ENCODE data around the gene BBOF1. TPM values are rescaled to one million over a fixed set of nuclear protein-coding genes. Genes with fewer than 3 reads are reported as not detected.

Gene BBOF1
- total and polyA plus RNA-seq, 2 donors (not counting 3 experiments of a cell fraction or from before 2014, with no cell fraction given) = 0.63 to 2.3 TPM

DNA sequence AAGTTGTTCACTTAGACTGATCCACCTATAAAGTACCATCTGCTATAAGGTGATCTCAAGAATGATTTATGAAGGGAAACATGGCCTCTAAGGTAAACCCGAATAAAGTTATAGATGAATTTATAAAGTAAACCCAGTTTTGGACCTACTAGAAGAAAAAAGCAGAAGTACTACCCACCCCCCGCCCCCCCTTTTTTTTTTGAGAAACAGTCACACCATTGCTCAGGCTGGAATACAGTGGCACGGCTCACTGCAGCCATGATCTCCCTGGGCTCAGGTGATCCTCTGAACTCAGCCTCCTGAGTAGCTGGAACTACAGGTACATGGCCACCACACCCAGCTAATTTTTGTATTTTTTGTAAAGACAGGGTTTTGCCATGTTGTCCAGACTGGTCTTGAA is 4.0 kb upstream of the BBOF1 start:
- TF ChIP-seq POLR2AphosphoS5 (IDR thresholded peaks at IDR 0.05; ENCODE audit: insufficient read depth, low read depth, low read length) (no peak), POLR2A (IDR thresholded peaks at IDR 0.05; ENCODE audit: low read depth, low read length) (no peak), FOS (IDR thresholded peaks at IDR 0.05; ENCODE audit: borderline replicate concordance, insufficient read depth, low read length) (no peak), CTCF (IDR thresholded peaks at IDR 0.05; ENCODE audit: extremely low read depth in 1 of 2, insufficient read depth in 1 of 2, low read depth in 1 of 2, low read length in 2 of 2) (no peak), EZH2 (IDR thresholded peaks at IDR 0.05; ENCODE audit: borderline replicate concordance, low read depth, low read length, severe bottlenecking) (no peak), JUN (IDR thresholded peaks at IDR 0.05; ENCODE audit: borderline replicate concordance, insufficient read depth, insufficient read length, low read depth) (no peak), GATA2 (IDR thresholded peaks at IDR 0.05; ENCODE audit: insufficient read depth, insufficient read length, low read depth, low read length) (no peak), MAX (IDR thresholded peaks at IDR 0.05; ENCODE audit: insufficient read depth, insufficient read length) (no peak), MYC (IDR thresholded peaks at IDR 0.05; ENCODE audit: low read depth, low read length) (no peak)
- CTCF ChIA-PET = no interaction called here
- Histone ChIP-seq H3K4me2 (ENCODE audit: insufficient read depth, low read length) (no peak overlapping the region), H4K20me1 (replicated peaks; ENCODE audit: control insufficient read depth, extremely low read depth, insufficient read depth, low read length) (no peaks in the 10 kb centered on the region), H3K9me3 (replicated peaks; ENCODE audit: control insufficient read depth, insufficient read depth, low read length) (no peaks in the 10 kb centered on the region), H3K27me3 (ENCODE audit: control insufficient read depth in 2 of 2, insufficient read depth in 2 of 2, low read length in 2 of 2) (no peaks in the 10 kb centered on the region), H3K4me1 (ENCODE audit: control insufficient read depth, extremely low read depth, insufficient read depth, low read length) (peaks cover 13% of the 10 kb centered on the region), H3K79me2 (ENCODE audit: control insufficient read depth, insufficient read depth, low read length) (no peaks in the 10 kb centered on the region), H3K4me3 (replicated peaks in 1 of 3; ENCODE audit: insufficient read depth in 1 of 3, low read depth in 1 of 3, low read length in 3 of 3) (no peak overlapping the region), H2AFZ (ENCODE audit: low read depth, low read length) (no peak overlapping the region), H3K9me1 (replicated peaks; ENCODE audit: control insufficient read depth, extremely low read depth, insufficient read depth, low read length) (no peaks in the 10 kb centered on the region), H3K36me3 (ENCODE audit: control insufficient read depth in 2 of 2, extremely low read depth in 1 of 2, insufficient read depth in 2 of 2, low read length in 2 of 2) (peaks cover 0 to 2% of the 10 kb centered on the region in 2 experiments), H3K27ac (ENCODE audit: insufficient read depth, low read depth, low read length) (no peak overlapping the region), H3K9ac (replicated peaks; ENCODE audit: extremely low read depth, insufficient read depth, low read length) (no peak overlapping the region)
- FAIRE-seq = no peak
- DNase-seq (ENCODE audit: low read depth, low spot score) = no peak
- intact Hi-C loops (cut with micrococcal nuclease) = no loop called here
- POLR2A ChIA-PET = no interaction called here
- dilution Hi-C loops (cut with MboI; ENCODE audit: extremely low pct_ligation_motif_present, low sequenced_read_pairs) = no loop called here
- BruUV-seq (replicated peaks) = no TSS peak

Data from endothelial cell of umbilical vein (primary cell).